Mucosa of gallbladder (tissue), 1 donor: ENCODE data around the gene OPRL1. TPM values are rescaled to one million over a fixed set of nuclear protein-coding genes. Genes with fewer than 3 reads are reported as not detected.

Source experiments
- DNase-seq: peaks from one replicate; pipeline ENCODE4 v3.0.0-alpha.2; 2020; ENCODE audit warnings: low spot score
- total RNA-seq: library from RNA; stranded (reverse); gene quantifications from one replicate; pipeline ENCODE4 v1.2.1, GENCODE V29; 2021
- donor health status: DM: no; HTN: no; CAD: no.

OPRL1 gene
- total RNA-seq, 1 donor from 2014 or later, result 1.7 TPM

- DNase-seq, result no peak
Observed at GRCh38 chr20:64140061-64140931, 60.4 kb downstream of the OPRL1 start.

GRCh38 chr20:64140956-64141355 lies 61.1 kb downstream of the OPRL1 start:
- no peak for DNase-seq

- no peak for DNase-seq
Observed at GRCh38 chr20:64142590-64142989, 62.7 kb downstream of the OPRL1 start.

GRCh38 chr20:64143018-64143801 lies 63.3 kb downstream of the OPRL1 start:
- DNase-seq, result no peak

GRCh38 chr20:64144144-64144912 lies 64.4 kb downstream of the OPRL1 start:
- no peak for DNase-seq

GRCh38 chr20:64145458-64146300 lies 65.8 kb downstream of the OPRL1 start:
- DNase-seq, result no peak

GRCh38 chr20:64146301-64146935 lies 66.5 kb downstream of the OPRL1 start:
- no peak for DNase-seq

GRCh38 chr20:64146936-64147477 lies 67.1 kb downstream of the OPRL1 start:
- DNase-seq, result no peak

- no peak for DNase-seq
Observed at GRCh38 chr20:64148581-64148980, 68.7 kb downstream of the OPRL1 start.

GRCh38 chr20:64149141-64149540 lies 69.3 kb downstream of the OPRL1 start:
- no peak for DNase-seq

- DNase-seq, result no peak
Observed at GRCh38 chr20:64149809-64150560, 70.1 kb downstream of the OPRL1 start.

Other genes starting within 250 kb of the OPRL1 start
- 9.0 TPM for gene ZBTB46, start 248.8 kb upstream of the OPRL1 start, total RNA-seq
- not detected for gene ABHD16B, start 218.6 kb upstream of the OPRL1 start, total RNA-seq
- gene TPD52L2, start 214.8 kb upstream of the OPRL1 start, total RNA-seq, result 72.3 TPM
- gene DNAJC5, start 185.0 kb upstream of the OPRL1 start, total RNA-seq, result 53.0 TPM
- 42.4 TPM for gene UCKL1, start 123.7 kb upstream of the OPRL1 start, total RNA-seq
- gene ZNF512B, start 110.2 kb upstream of the OPRL1 start, total RNA-seq, result 26.1 TPM
- gene SAMD10, start 100.4 kb upstream of the OPRL1 start, total RNA-seq, result 12.7 TPM
- 74.7 TPM for gene PRPF6, start 99.0 kb upstream of the OPRL1 start, total RNA-seq
- gene C20orf204, start 43.9 kb upstream of the OPRL1 start, total RNA-seq, result 1.7 TPM
- gene SOX18, start 30.4 kb upstream of the OPRL1 start, total RNA-seq, result 30.1 TPM
- 64.2 TPM for gene TCEA2, start 16.9 kb upstream of the OPRL1 start, total RNA-seq
- gene RGS19, start 564 bp upstream of the OPRL1 start, total RNA-seq, result 18.2 TPM
- gene LKAAEAR1, start 4.3 kb downstream of the OPRL1 start, total RNA-seq, result not detected
- not detected for gene NPBWR2, start 27.5 kb downstream of the OPRL1 start, total RNA-seq
- gene MYT1, start 84.4 kb downstream of the OPRL1 start, total RNA-seq, result 0.17 TPM
- gene PCMTD2, start 175.7 kb downstream of the OPRL1 start, total RNA-seq, result 69.3 TPM